ENCODE data around the gene PPHLN1.
"Not testable (repeated sequence)": the region's sequence is repeated elsewhere in the genome, so short reads cannot be mapped to it uniquely, and the experiment has no call there.

The PPHLN1 gene

DNA sequence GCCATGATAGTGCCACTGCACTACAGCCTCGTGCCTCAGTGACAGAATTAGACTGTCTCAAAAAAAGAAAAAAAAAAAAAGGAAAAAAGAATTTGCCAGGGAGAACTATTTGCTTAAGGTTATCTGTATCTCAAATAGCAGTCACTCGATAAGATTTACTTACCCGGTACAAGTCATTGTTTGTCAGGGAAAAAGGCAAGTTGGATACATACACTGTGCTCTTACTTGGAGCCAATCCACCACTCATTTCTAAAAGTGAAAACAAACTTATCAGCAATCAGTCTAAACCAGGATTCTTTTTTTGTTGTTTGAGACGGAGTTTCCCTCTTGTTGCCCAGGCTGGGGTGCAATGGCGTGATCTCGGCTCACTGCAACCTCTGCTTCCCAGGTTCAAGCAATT lies 2.1 kb upstream of the PPHLN1 start:
- no peak for DNase-seq

DNA sequence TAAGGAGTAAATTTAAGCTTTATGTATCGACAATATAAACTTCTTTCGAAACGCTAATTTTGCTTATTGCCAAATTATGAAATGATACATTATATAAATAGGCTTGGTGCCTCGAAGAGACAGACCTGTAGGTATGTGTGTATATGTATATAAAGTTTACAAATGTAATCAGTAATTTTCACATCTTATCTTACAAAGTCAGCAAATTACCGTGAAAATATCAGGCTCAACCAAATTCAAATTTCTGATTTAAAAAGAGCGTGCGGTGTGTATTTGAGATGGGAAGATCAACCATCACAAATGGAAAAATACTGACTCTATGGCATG lies 678 bp upstream of the PPHLN1 start:
- no peak for DNase-seq

- DNase-seq = peak; percentile 58
These were observed 717 bp downstream of the PPHLN1 start for GRCh38 chr12:42326541-42327226.

DNA sequence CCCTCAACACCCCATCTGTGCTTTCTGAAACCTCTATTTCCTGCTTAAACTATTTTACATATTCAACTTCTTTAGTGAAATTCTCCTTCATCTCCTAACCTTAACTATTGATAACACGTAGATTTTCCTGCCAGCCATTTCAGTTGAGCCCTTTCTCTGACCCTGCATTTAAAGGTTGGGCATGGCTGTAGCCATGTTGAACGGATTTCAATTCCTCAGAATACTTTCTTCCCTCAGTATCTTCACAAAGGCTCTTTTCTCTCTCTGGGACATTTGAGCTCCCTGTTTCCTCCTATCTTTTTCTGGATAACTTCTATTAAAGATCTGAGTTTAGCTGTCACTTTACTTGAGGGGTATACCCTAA lies 1.2 kb downstream of the PPHLN1 start:
- DNase-seq = no peak

GRCh38 chr12:42330097-42330496 lies 4.1 kb downstream of the PPHLN1 start:
- DNase-seq = not testable (repeated sequence)

- peak; percentile 41 for DNase-seq
These were observed 6.6 kb downstream of the PPHLN1 start for GRCh38 chr12:42332301-42333285.

GRCh38 chr12:42336286-42336685 lies 10.3 kb downstream of the PPHLN1 start:
- DNase-seq = no peak

- DNase-seq = no peak
These were observed 12.3 kb downstream of the PPHLN1 start for GRCh38 chr12:42338280-42338679.

- no peak for DNase-seq
These were observed 16.1 kb downstream of the PPHLN1 start for GRCh38 chr12:42342028-42342427.

GRCh38 chr12:42343721-42344120 lies 17.8 kb downstream of the PPHLN1 start:
- no peak for DNase-seq

- no peak for DNase-seq
These were observed 20.5 kb downstream of the PPHLN1 start for GRCh38 chr12:42346403-42347002.

- not testable (repeated sequence) for DNase-seq
These were observed 23.4 kb downstream of the PPHLN1 start for GRCh38 chr12:42349119-42350020.

- DNase-seq = not testable (repeated sequence)
These were observed 24.0 kb downstream of the PPHLN1 start for GRCh38 chr12:42350021-42350407.

- no peak for DNase-seq
These were observed 30.4 kb downstream of the PPHLN1 start for GRCh38 chr12:42356344-42356743.

- DNase-seq = peak; percentile 21
These were observed 34.9 kb downstream of the PPHLN1 start for GRCh38 chr12:42360747-42361403.

DNA sequence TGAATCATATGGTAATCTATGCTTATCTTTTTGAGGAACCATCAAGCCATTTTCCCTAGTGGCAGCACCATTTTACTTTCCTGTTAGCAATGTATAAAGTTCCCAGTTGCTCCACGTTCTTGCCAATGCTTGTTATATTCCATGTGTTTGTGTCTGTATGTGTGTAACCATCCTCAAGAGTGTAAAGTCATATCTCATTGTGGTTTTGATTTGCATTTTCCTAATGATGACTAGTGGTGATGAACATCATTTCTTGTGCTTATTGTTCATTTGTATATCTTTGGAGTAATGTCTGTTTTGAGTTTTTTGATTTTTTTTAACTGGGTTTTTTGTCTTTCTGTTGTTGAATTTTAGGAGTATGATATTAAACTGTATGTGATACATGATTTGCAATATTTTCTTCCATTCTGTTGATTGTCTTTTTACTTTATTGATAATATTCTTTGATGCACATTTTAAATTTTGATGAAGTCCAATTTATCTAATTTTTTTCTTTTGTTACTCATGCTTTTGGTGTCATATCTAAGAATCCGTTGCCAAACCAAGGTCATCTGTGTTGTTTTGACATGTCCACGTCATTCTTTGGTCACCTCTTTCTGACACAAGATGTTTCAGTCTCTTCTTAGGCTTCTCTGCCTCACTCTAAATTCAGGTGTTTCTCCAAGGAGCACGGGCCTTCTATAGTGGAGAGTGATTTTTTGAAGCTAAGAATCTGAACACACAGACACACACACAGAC lies 36.1 kb downstream of the PPHLN1 start:
- DNase-seq = no peak

GRCh38 chr12:42362647-42363260 lies 36.8 kb downstream of the PPHLN1 start:
- DNase-seq = no peak

DNA sequence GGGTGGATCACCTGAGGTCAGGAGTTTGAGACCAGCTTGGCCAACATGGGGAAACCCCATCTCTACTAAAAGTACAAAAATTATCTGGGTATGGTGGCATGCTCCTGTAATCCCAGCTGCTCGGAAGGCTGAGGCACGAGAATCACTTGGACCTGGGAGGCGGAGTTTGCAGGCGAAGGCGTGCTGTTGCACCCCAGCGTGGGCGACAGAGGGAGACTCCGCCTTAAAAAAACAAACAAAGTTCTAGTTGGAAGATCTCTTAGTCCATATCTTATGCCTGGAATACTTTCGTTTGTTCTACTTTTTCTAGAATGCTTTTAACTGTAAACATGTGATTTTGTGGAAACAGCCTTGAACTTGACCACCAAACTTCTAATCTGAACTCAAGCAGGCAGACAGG lies 38.7 kb downstream of the PPHLN1 start:
- DNase-seq = no peak

DNA sequence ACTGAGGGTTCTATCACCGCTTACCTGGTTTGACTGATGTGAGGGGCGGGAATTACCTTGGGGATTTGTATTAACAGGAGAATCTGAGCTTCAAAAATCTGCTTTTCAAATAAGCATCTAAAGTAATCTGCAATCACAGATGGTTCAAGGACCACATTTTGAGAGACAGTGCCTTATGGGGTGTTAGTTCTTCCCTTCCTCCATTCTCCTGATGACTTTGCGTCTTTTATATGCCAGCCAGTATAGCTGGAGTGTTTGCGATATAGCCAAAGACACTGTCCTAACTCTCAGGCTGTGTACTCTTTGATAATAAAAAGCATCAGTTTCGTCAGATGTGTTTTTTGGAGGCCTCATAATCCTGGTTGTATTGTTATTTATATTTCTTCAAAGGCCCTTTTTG lies 39.5 kb downstream of the PPHLN1 start:
- no peak for DNase-seq

GRCh38 chr12:42370013-42370412 lies 44.0 kb downstream of the PPHLN1 start:
- DNase-seq = no peak
